B cell (primary cell): ENCODE data around the gene KREMEN2. TPM values are rescaled to one million over a fixed set of nuclear protein-coding genes. Genes with fewer than 3 reads are reported as not detected.

Source experiments
- ATAC-seq: fragments of 200-7000 bp; cut with Tn5 transposase; one replicate; pipeline ENCODE4 v1.10.0; 2021; ENCODE audit warnings: low read depth, mild to moderate bottlenecking, moderate number of reproducible peaks, moderate library complexity
- CTCF ChIA-PET: fragments of 350-600 bp; sonication (Branson Sonifier 250); formaldehyde crosslinking; loops from one replicate; lab custom pipeline; 2021; ENCODE audit warnings: antibody characterized with exemption, inconsistent platforms; lab: Charles Lee
- POLR2A ChIA-PET: fragments of 350-600 bp; sonication (Branson Sonifier 250); formaldehyde crosslinking; loops from one replicate; lab custom pipeline; 2021; ENCODE audit warnings: antibody characterized with exemption; lab: Charles Lee
- DNase-seq: peaks from one replicate; pipeline ENCODE4 v3.0.0; 2013
- H2AFZ ChIP-seq: 2 replicates; pipeline ENCODE4 v1.6.1; 2012; ENCODE audit warnings: mild to moderate bottlenecking, low read depth, low read length; ENCODE audit not compliant: insufficient read depth, poor library complexity, severe bottlenecking
- H3K27ac ChIP-seq, 2 donors: 1 replicate in 1 of 2; 2 replicates in 1 of 2; pipeline ENCODE4 v1.5.1; 2012 to 2013; ENCODE audit warnings: low read length in 2 of 2, mild to moderate bottlenecking in 2 of 2, moderate library complexity in 1 of 2
- H3K27me3 ChIP-seq, 4 experiments: fragments of 200-600 bp in 1 of 4; sonication (generic) in 1 of 4; replicated peaks in 1 of 4; 1 replicate in 2 of 4; 2 replicates in 2 of 4; pipeline versions ENCODE4 v1.6.1 to v1.7.0; 2013 to 2016; ENCODE audit warnings: low read length in 3 of 4, mild to moderate bottlenecking in 2 of 4, mixed read lengths in 1 of 4, moderate library complexity in 1 of 4; ENCODE audit not compliant: insufficient read depth in 4 of 4, control insufficient read depth in 3 of 4; ENCODE audit errors: control extremely low read depth in 1 of 4
- H3K36me3 ChIP-seq, 2 experiments: replicated peaks in 1 of 2; 1 replicate in 1 of 2; 2 replicates in 1 of 2; pipeline versions ENCODE4 v1.6.1 to v1.7.1; 2013; ENCODE audit warnings: low read length in 1 of 2; ENCODE audit not compliant: insufficient read depth in 2 of 2, control insufficient read depth in 1 of 2; ENCODE audit errors: control extremely low read depth in 1 of 2, extremely low read depth in 1 of 2
- H3K4me1 ChIP-seq, 2 donors: fragments of 200-600 bp in 1 of 2; sonication (generic) in 1 of 2; 1 replicate in 1 of 2; 2 replicates in 1 of 2; pipeline versions ENCODE4 v1.5.1 to v1.6.1; 2013 to 2017; ENCODE audit warnings: low read length in 2 of 2; ENCODE audit not compliant: control insufficient read depth in 2 of 2, insufficient read depth in 2 of 2
- H3K4me2 ChIP-seq: replicated peaks from 2 replicates; pipeline ENCODE3; 2012; ENCODE audit warnings: mild to moderate bottlenecking, low read depth, low read length; ENCODE audit not compliant: poor library complexity, severe bottlenecking
- H3K4me3 ChIP-seq, 5 experiments: fragments of 200-600 bp in 1 of 5; sonication (generic) in 1 of 5; 1 replicate in 3 of 5; 2 replicates in 2 of 5; pipeline versions ENCODE4 v1.5.1 to v1.7.0; 2011 to 2016; ENCODE audit warnings: low read length in 4 of 5, mild to moderate bottlenecking in 4 of 5, low read depth in 2 of 5, control low read depth in 1 of 5, moderate library complexity in 1 of 5; ENCODE audit not compliant: insufficient read depth in 1 of 5; ENCODE audit errors: control extremely low read depth in 1 of 5, extremely low read depth in 1 of 5
- H3K79me2 ChIP-seq: fragments of 200-600 bp; sonication (generic); one replicate; pipeline ENCODE4 v1.6.0; 2016; ENCODE audit warnings: low read length; ENCODE audit not compliant: control insufficient read depth, insufficient read depth
- H3K9ac ChIP-seq: fragments of 200-600 bp; sonication (generic); 2 replicates; pipeline ENCODE4 v1.6.1; 2017; ENCODE audit warnings: mild to moderate bottlenecking, low read length, moderate library complexity
- H3K9me3 ChIP-seq, 3 donors: one replicate each; pipeline versions ENCODE4 v1.6.1 to v1.7.1; 2013; ENCODE audit warnings: low read length in 2 of 3; ENCODE audit not compliant: control insufficient read depth in 2 of 3, insufficient read depth in 1 of 3; ENCODE audit errors: control extremely low read depth in 1 of 3
- H4K20me1 ChIP-seq: 2 replicates; pipeline ENCODE4 v1.6.0; 2012; ENCODE audit warnings: mild to moderate bottlenecking, low read length; ENCODE audit not compliant: insufficient read depth, control insufficient read depth, poor library complexity, severe bottlenecking
- H3K27ac Mint-ChIP-seq: one replicate; pipeline ENCODE4 v1.8.0; 2021; ENCODE audit warnings: mixed read lengths
- H3K27me3 Mint-ChIP-seq: one replicate; pipeline ENCODE4 v1.8.0; 2021; ENCODE audit warnings: mixed read lengths
- H3K4me1 Mint-ChIP-seq: one replicate; pipeline ENCODE4 v1.8.0; 2021; ENCODE audit warnings: mixed read lengths
- H3K4me3 Mint-ChIP-seq: one replicate; pipeline ENCODE4 v1.8.0; 2021; ENCODE audit warnings: mixed read lengths
- H3K9me3 Mint-ChIP-seq: one replicate; pipeline ENCODE4 v1.8.0; 2022; ENCODE audit warnings: mixed read lengths; ENCODE audit not compliant: insufficient read depth
- CTCF ChIP-seq: fragments of 200-600 bp; IDR thresholded peaks from one replicate; pipeline ENCODE4 v1.8.0; 2022; ENCODE audit warnings: antibody characterized with exemption, mild to moderate bottlenecking
- EZH2 ChIP-seq: IDR thresholded peaks from 2 replicates; pipeline ENCODE4 v1.6.1; 2012; ENCODE audit warnings: borderline replicate concordance, low read depth, mild to moderate bottlenecking, moderate library complexity, low read length; ENCODE audit not compliant: insufficient read depth, poor library complexity, severe bottlenecking
- WGBS: methylation state at CpG from one replicate; pipeline ENCODE4 v1.1.5; 2013; ENCODE audit warnings: missing lambda C conversion rate; ENCODE audit not compliant: insufficient coverage; 5-methylcytosine and 5-hydroxymethylcytosine counted together
- intact Hi-C: fragments of 100-400 bp; cut with micrococcal nuclease; formaldehyde crosslinking; loops from one replicate; pipeline ENCODE4 v1.10.0; 2022
- polyA plus RNA-seq: library from polyadenylated mRNA; depleted of rRNA; stranded (reverse); fragments of >200 nt; gene quantifications from 2 replicates; pipeline ENCODE4 v1.2.3, GENCODE V29; 2012
- total RNA-seq, 2 donors: library from RNA; stranded (reverse); fragments of 120-200 nt in 1 of 2; gene quantifications; 1 replicate in 1 of 2; 2 replicates in 1 of 2; pipeline versions ENCODE4 v1.2.3 to v1.2.4, GENCODE V29; 2013 to 2022

The KREMEN2 gene
- total and polyA plus RNA-seq, 2 donors (not counting 1 experiment from before 2014, with no cell fraction given), result 0.17 to 1.1 TPM

GRCh38 chr16:2974319-2975056 is 10.4 kb downstream of the KREMEN2 start:
- ChIA-PET POLR2A (interaction anchor here (0.6 kb wide), 1 partner anchor 85 kb away, joined by 9 read pairs; no protein-coding TSS in a partner anchor), CTCF (interaction anchor here (0.9 kb wide), 1 partner anchor 9 kb away, joined by 4 read pairs; no protein-coding TSS in a partner anchor)
- peaks cover 0 to 13% (median 2%) of the 10 kb centered on the region in 4 experiments for H3K27me3 ChIP-seq
- Mint-ChIP-seq H3K27me3 (peaks cover 4% of the 10 kb centered on the region), H3K4me1 (peaks cover 2% of the 10 kb centered on the region), H3K9me3 (no peaks in the 10 kb centered on the region), H3K4me3 (no peak overlapping the region), H3K27ac (no peak overlapping the region)
- no peak overlapping the region for H3K27ac ChIP-seq
- DNase-seq (no peak), ATAC-seq (no peak)
- no peak overlapping the region for H3K9ac ChIP-seq
- H3K9me3 ChIP-seq, result no peaks in the 10 kb centered on the region
- H2AFZ ChIP-seq, result no peak overlapping the region
- H3K36me3 ChIP-seq, result no peaks in the 10 kb centered on the region
- TF ChIP-seq CTCF (no peak), EZH2 (no peak)
- no peak overlapping the region for H3K4me2 ChIP-seq
- 95% methylated on average over 14 of the region's 15 CpGs for WGBS
- no peak overlapping the region for H3K4me3 ChIP-seq
- peaks cover under 1% of the 10 kb centered on the region for H4K20me1 ChIP-seq
- peaks cover 10% of the 10 kb centered on the region in 2 donors for H3K4me1 ChIP-seq
- H3K79me2 ChIP-seq, result no peaks in the 10 kb centered on the region
- intact Hi-C loops, result no loop called here

GRCh38 chr16:2975161-2975795 is 11.2 kb downstream of the KREMEN2 start:
- H3K27me3 ChIP-seq, result peaks cover 0 to 15% (median 3%) of the 10 kb centered on the region in 4 experiments
- ChIA-PET POLR2A (no interaction called here), CTCF (interaction anchor here (0.9 kb wide), 1 partner anchor 10 kb away, joined by 4 read pairs; no protein-coding TSS in a partner anchor)
- no peak overlapping the region for H3K27ac ChIP-seq
- WGBS, result 96% methylated on average over 28 of the region's 28 CpGs
- Mint-ChIP-seq H3K4me3 (no peak overlapping the region), H3K27ac (no peak overlapping the region), H3K9me3 (no peaks in the 10 kb centered on the region), H3K4me1 (peaks cover 2% of the 10 kb centered on the region), H3K27me3 (peaks cover 4% of the 10 kb centered on the region)
- H3K36me3 ChIP-seq, result no peaks in the 10 kb centered on the region
- H3K9me3 ChIP-seq, result no peaks in the 10 kb centered on the region
- intact Hi-C loops, result no loop called here
- H3K4me1 ChIP-seq, result peaks cover 9 to 10% of the 10 kb centered on the region in 2 donors
- DNase-seq (no peak), ATAC-seq (no peak)
- no peak overlapping the region for H2AFZ ChIP-seq
- H3K4me3 ChIP-seq, result no peak overlapping the region
- H4K20me1 ChIP-seq, result peaks cover 5% of the 10 kb centered on the region
- TF ChIP-seq EZH2 (no peak), CTCF (no peak)
- H3K79me2 ChIP-seq, result peaks cover 6% of the 10 kb centered on the region
- H3K4me2 ChIP-seq, result no peak overlapping the region
- H3K9ac ChIP-seq, result no peak overlapping the region
